Vagina (tissue), 2 donors: ENCODE measurements around the gene TOMM40L. TPM values are rescaled to one million over a fixed set of nuclear protein-coding genes. Genes with fewer than 3 reads are reported as not detected.

Source experiments
- DNase-seq, 2 donors: peaks; one replicate each; pipeline ENCODE4 v3.0.0-alpha.2; 2017; ENCODE audit errors: extremely low spot score in 2 of 2
- H3K27ac ChIP-seq: fragments of 200-600 bp; sonication (generic); one replicate; pipeline ENCODE4 v1.5.1; 2019
- H3K27me3 ChIP-seq: fragments of 200-600 bp; sonication (generic); one replicate; pipeline ENCODE4 v1.5.1; 2019
- H3K36me3 ChIP-seq, 2 donors: fragments of 200-600 bp; sonication (generic); one replicate each; pipeline ENCODE4 v1.5.1; 2017 to 2019
- H3K4me1 ChIP-seq: fragments of 200-600 bp; sonication (generic); one replicate; pipeline ENCODE4 v1.5.1; 2019
- H3K4me3 ChIP-seq, 2 donors: fragments of 200-600 bp; sonication (generic); 1 replicate in 1 of 2; 2 replicates in 1 of 2; pipeline ENCODE4 v1.5.1; 2016 to 2019
- H3K9me3 ChIP-seq: fragments of 200-600 bp; sonication (generic); one replicate; pipeline ENCODE4 v1.5.1; 2019
- CTCF ChIP-seq, 3 experiments: fragments of 450-650 bp in 2 of 3; fragments of 200-600 bp in 1 of 3; sonication (generic) in 1 of 3; IDR thresholded peaks; one replicate each; pipeline ENCODE4 v1.5.1; 2017 to 2019; ENCODE audit warnings: antibody characterized with exemption in 3 of 3, mild to moderate bottlenecking in 2 of 3, moderate library complexity in 2 of 3
- POLR2A ChIP-seq, 2 donors: fragments of 450-650 bp; IDR thresholded peaks; one replicate each; pipeline ENCODE4 v1.6.1; 2017; ENCODE audit warnings: antibody characterized with exemption in 2 of 2, mild to moderate bottlenecking in 2 of 2, moderate library complexity in 2 of 2
- POLR2AphosphoS5 ChIP-seq, 2 donors: sonication (generic); formaldehyde crosslinking; IDR thresholded peaks; one replicate each; pipeline ENCODE4 v1.9.0; 2017; ENCODE audit warnings: antibody characterized with exemption in 2 of 2, mild to moderate bottlenecking in 2 of 2, low read depth in 1 of 2; ENCODE audit not compliant: insufficient read depth in 1 of 2
- intact Hi-C: fragments of 100-400 bp; cut with DNase I; formaldehyde crosslinking; loops from one replicate; pipeline ENCODE4 v1.15.1; 2023
- total RNA-seq: library from RNA; depleted of rRNA; stranded (reverse); fragments of >200 nt; gene quantifications from one replicate; pipeline ENCODE4 v1.2.3, GENCODE V29; 2016

The TOMM40L gene
- total RNA-seq, 1 donor from 2014 or later: 15.0 TPM

GRCh38 chr1:161258439-161259344, 32.8 kb downstream of the TOMM40L start, which contains the start of gene PCP4L1:
Gene PCP4L1, plus strand, starts transcription at chr1:161258745. Its CDS starts 230 bp downstream, at chr1:161258975.
- no peaks in the 10 kb centered on the region for H3K27me3 ChIP-seq
- peaks cover 22% of the 10 kb centered on the region for H3K4me1 ChIP-seq
- no peak within 1 kb of the TSS for H3K27ac ChIP-seq
- no peaks in the 10 kb centered on the region for H3K36me3 ChIP-seq
- DNase-seq: no peak
- peak within 1 kb of the TSS; percentile 46 to 51 for H3K4me3 ChIP-seq
- intact Hi-C loops: no loop called here
- H3K9me3 ChIP-seq: peaks cover 4% of the 10 kb centered on the region
- TF ChIP-seq POLR2AphosphoS5 (IDR thresholded peaks at IDR 0.05; ENCODE audit: insufficient read depth in 1 of 2, low read depth in 1 of 2): peak in 1 of 2 donors; percentile 63
- no peak for TF ChIP-seq POLR2A (IDR thresholded peaks at IDR 0.05)

GRCh38 chr1:161259345-161259702, 33.5 kb downstream of the TOMM40L start:
- Histone ChIP-seq H3K4me1 (peaks cover 22% of the 10 kb centered on the region), H3K27me3 (no peaks in the 10 kb centered on the region), H3K4me3 (peak overlapping the region; percentile 46 to 51), H3K9me3 (peaks cover 4% of the 10 kb centered on the region), H3K27ac (no peak overlapping the region), H3K36me3 (no peaks in the 10 kb centered on the region)
- intact Hi-C loops: no loop called here
- no peak for DNase-seq
- TF ChIP-seq POLR2AphosphoS5 (IDR thresholded peaks at IDR 0.05; ENCODE audit: insufficient read depth in 1 of 2, low read depth in 1 of 2) (no peak), CTCF (IDR thresholded peaks at IDR 0.05) (no peak), POLR2A (IDR thresholded peaks at IDR 0.05) (no peak)

GRCh38 chr1:161259765-161260164, 33.9 kb downstream of the TOMM40L start:
- Histone ChIP-seq H3K4me1 (peaks cover 22% of the 10 kb centered on the region), H3K27me3 (no peaks in the 10 kb centered on the region), H3K27ac (no peak overlapping the region), H3K4me3 (no peak overlapping the region), H3K36me3 (no peaks in the 10 kb centered on the region), H3K9me3 (peaks cover 4% of the 10 kb centered on the region)
- intact Hi-C loops: loop anchor here (1.0 kb wide), 1 partner anchor 19 kb away; no protein-coding TSS in a partner anchor
- TF ChIP-seq POLR2A (IDR thresholded peaks at IDR 0.05) (no peak), CTCF (IDR thresholded peaks at IDR 0.05) (no peak), POLR2AphosphoS5 (IDR thresholded peaks at IDR 0.05; ENCODE audit: insufficient read depth in 1 of 2, low read depth in 1 of 2) (no peak)
- no peak for DNase-seq

GRCh38 chr1:161260376-161261260, 34.8 kb downstream of the TOMM40L start:
- TF ChIP-seq POLR2AphosphoS5 (IDR thresholded peaks at IDR 0.05; ENCODE audit: insufficient read depth in 1 of 2, low read depth in 1 of 2): no peak
- TF ChIP-seq POLR2A (IDR thresholded peaks at IDR 0.05): no peak
- no peak for TF ChIP-seq CTCF (IDR thresholded peaks at IDR 0.05)
- H3K9me3 ChIP-seq: peaks cover 4% of the 10 kb centered on the region
- H3K4me3 ChIP-seq: no peak overlapping the region
- no peaks in the 10 kb centered on the region for H3K27me3 ChIP-seq
- H3K27ac ChIP-seq: no peak overlapping the region
- DNase-seq: no peak
- peaks cover 22% of the 10 kb centered on the region for H3K4me1 ChIP-seq
- intact Hi-C loops: loop anchor here (1.0 kb wide), 1 partner anchor 20 kb away; no protein-coding TSS in a partner anchor
- H3K36me3 ChIP-seq: no peaks in the 10 kb centered on the region
